ENCODE data around the gene ST7.

GRCh38 chr7:117210397-117210796 is 257.1 kb downstream of the ST7 start:
- TF ChIP-seq ZFP30 (CRISPR knock-in tag; IDR thresholded peaks at IDR 0.05) (no peak), ARNTL (CRISPR knock-in tag; IDR thresholded peaks at IDR 0.05; ENCODE audit: borderline replicate concordance, low read depth) (no peak), PATZ1 (CRISPR knock-in tag; IDR thresholded peaks at IDR 0.05; ENCODE audit: borderline replicate concordance) (no peak), CSRNP3 (CRISPR knock-in tag; IDR thresholded peaks at IDR 0.05) (no peak), BACH2 (CRISPR knock-in tag; IDR thresholded peaks at IDR 0.05; ENCODE audit: borderline replicate concordance) (no peak), ESRRG (CRISPR knock-in tag; IDR thresholded peaks at IDR 0.05) (no peak), GLIS3 (CRISPR knock-in tag; IDR thresholded peaks at IDR 0.05) (no peak), RARB (CRISPR knock-in tag; IDR thresholded peaks at IDR 0.05) (no peak), ZC3H10 (CRISPR knock-in tag; IDR thresholded peaks at IDR 0.05) (no peak)

All from SK-N-SH treated with all-trans-retinoic acid at 6 μM for 48 hours (cell line).